ENCODE results near the gene INSR. TPM values are rescaled to one million over a fixed set of nuclear protein-coding genes. Genes with fewer than 3 reads are reported as not detected.

The INSR gene
- total RNA-seq, 1 experiment from 2014 or later = 13.7 TPM

DNA sequence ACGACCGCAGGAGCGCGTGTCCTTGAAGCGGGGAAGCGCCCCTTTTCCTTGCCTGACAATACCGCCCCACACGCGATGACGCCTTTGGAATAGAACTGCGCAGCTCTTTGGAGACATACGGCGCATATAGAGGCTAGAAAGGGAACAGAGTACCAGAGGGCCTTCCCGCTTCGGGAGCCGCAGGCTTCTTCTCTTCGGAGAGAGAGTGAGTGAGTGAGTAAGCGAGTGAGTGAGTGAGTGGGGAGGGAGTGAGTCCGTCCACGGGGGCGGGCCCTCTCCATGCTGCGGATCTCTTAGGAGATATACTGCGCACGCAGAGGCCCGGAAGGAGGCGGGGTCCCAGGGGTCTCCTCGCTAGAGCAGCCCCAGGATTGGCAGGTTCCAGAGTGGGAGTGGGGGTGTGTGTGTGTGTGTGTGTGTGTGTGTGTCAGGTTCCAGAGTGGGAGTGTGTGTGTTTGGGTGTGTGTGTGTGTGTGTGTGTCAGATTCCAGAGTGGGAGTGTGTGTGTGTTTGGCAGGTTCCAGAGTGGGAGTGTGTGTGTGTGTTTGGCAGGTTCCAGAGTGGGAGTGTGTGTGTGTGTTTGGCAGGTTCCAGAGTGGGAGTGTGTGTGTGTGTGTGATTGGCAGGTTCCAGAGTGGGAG lies 97.0 kb downstream of the INSR start:
- no peaks in the 10 kb centered on the region for H3K9me2 ChIP-seq (replicated peaks; ENCODE audit: low read length)
- no peaks in the 10 kb centered on the region for H4K20me1 ChIP-seq (ENCODE audit: low read length)
- H3K9ac ChIP-seq (ENCODE audit: low read length) = 0 out of 2 replicates have a peak overlapping the region, but pooled peaks have one; percentile 8
- ATAC-seq (peak; percentile 75), DNase-seq (peak; percentile 97)
- H3F3A ChIP-seq (ENCODE audit: low read length, unreplicated experiment) = no peaks in the 10 kb centered on the region
- H2AFZ ChIP-seq (ENCODE audit: low read length) = peak overlapping the region; percentile 95
- TF ChIP-seq, protein P1, sequence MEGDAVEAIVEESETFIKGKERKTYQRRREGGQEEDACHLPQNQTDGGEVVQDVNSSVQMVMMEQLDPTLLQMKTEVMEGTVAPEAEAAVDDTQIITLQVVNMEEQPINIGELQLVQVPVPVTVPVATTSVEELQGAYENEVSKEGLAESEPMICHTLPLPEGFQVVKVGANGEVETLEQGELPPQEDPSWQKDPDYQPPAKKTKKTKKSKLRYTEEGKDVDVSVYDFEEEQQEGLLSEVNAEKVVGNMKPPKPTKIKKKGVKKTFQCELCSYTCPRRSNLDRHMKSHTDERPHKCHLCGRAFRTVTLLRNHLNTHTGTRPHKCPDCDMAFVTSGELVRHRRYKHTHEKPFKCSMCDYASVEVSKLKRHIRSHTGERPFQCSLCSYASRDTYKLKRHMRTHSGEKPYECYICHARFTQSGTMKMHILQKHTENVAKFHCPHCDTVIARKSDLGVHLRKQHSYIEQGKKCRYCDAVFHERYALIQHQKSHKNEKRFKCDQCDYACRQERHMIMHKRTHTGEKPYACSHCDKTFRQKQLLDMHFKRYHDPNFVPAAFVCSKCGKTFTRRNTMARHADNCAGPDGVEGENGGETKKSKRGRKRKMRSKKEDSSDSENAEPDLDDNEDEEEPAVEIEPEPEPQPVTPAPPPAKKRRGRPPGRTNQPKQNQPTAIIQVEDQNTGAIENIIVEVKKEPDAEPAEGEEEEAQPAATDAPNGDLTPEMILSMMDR (conservative IDR thresholded peaks at IDR 0.05; ENCODE audit: low read depth, low read length) = no peak
- TF ChIP-seq EZH2 (IDR thresholded peaks at IDR 0.05; ENCODE audit: low read length, unreplicated experiment) = no peak
- no peak for TF ChIP-seq EZH2phosphoT487 (IDR thresholded peaks at IDR 0.05; ENCODE audit: borderline replicate concordance, low read length)
- H3K79me2 ChIP-seq (ENCODE audit: low read length) = no peaks in the 10 kb centered on the region
- peak overlapping the region; percentile 82 for H3K4me2 ChIP-seq (ENCODE audit: low read length)
- TSS peak; percentile 80 for BruUV-seq (replicated peaks)
- ChIA-PET POLR2A (ENCODE audit: unreplicated experiment) (interaction anchor here (0.5 kb wide), 1 partner anchor 126 kb away, joined by 21 read pairs; no protein-coding TSS in a partner anchor), CTCF (no interaction called here)
- H3K4me3 ChIP-seq (ENCODE audit: low read length) = peak overlapping the region; percentile 88
- H3K36me3 ChIP-seq (ENCODE audit: low read depth, low read length) = no peaks in the 10 kb centered on the region
- H3K9me3 ChIP-seq (ENCODE audit: low read length) = no peaks in the 10 kb centered on the region
- no peaks in the 10 kb centered on the region for H3K27me3 ChIP-seq (ENCODE audit: low read length)
- intact Hi-C loops (cut with micrococcal nuclease) = loop anchor here (2.0 to 5.0 kb wide), 2 partner anchors 94 to 145 kb away; no protein-coding TSS in a partner anchor
- H3K27ac ChIP-seq (ENCODE audit: low read length) = peak overlapping the region; percentile 44
- H3K4me1 ChIP-seq (ENCODE audit: insufficient read depth, low read length) = peaks cover 7% of the 10 kb centered on the region; the same call in 1 of the 2 replicates

DNA sequence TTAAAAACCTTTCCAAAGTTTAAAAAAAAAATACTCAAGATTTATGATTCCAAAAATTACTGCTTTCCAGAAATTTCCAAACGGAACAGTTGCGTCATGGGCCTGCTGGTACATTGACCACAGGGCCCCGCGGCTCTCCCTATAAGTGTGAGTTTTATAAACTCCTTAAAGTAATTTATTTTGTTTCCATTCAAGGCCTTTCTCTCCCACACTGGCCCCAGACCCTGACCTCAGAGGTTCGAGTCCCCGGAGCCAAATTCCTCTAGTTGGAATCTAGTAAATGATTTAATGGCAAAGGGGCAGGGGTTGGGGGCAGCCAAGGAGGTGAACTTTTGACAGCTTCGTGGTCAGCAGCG lies 97.5 kb downstream of the INSR start:
- Histone ChIP-seq H3K27ac (ENCODE audit: low read length) (no peak overlapping the region), H3F3A (ENCODE audit: low read length, unreplicated experiment) (no peaks in the 10 kb centered on the region), H2AFZ (ENCODE audit: low read length) (peak overlapping the region; percentile 95), H3K36me3 (ENCODE audit: low read depth, low read length) (no peaks in the 10 kb centered on the region), H3K27me3 (ENCODE audit: low read length) (no peaks in the 10 kb centered on the region), H3K4me1 (ENCODE audit: insufficient read depth, low read length) (peaks cover 7% of the 10 kb centered on the region; the same call in 1 of the 2 replicates), H3K9ac (ENCODE audit: low read length) (no peak overlapping the region), H3K79me2 (ENCODE audit: low read length) (no peaks in the 10 kb centered on the region), H3K9me3 (ENCODE audit: low read length) (no peaks in the 10 kb centered on the region), H4K20me1 (ENCODE audit: low read length) (no peaks in the 10 kb centered on the region), H3K4me3 (ENCODE audit: low read length) (peak overlapping the region; percentile 88; the same call in 1 of the 2 replicates), H3K9me2 (replicated peaks; ENCODE audit: low read length) (no peaks in the 10 kb centered on the region), H3K4me2 (ENCODE audit: low read length) (peak overlapping the region; percentile 82)
- intact Hi-C loops (cut with micrococcal nuclease) = loop anchor here (2.0 to 5.0 kb wide), 2 partner anchors 94 to 146 kb away; no protein-coding TSS in a partner anchor
- ATAC-seq (no peak), DNase-seq (no peak)
- POLR2A ChIA-PET (ENCODE audit: unreplicated experiment) = interaction anchor here (0.5 kb wide), 1 partner anchor 125 kb away, joined by 21 read pairs; no protein-coding TSS in a partner anchor
- CTCF ChIA-PET = no interaction called here
- no TSS peak for BruUV-seq (replicated peaks)
- TF ChIP-seq EZH2 (IDR thresholded peaks at IDR 0.05; ENCODE audit: low read length, unreplicated experiment) (no peak), EZH2phosphoT487 (IDR thresholded peaks at IDR 0.05; ENCODE audit: borderline replicate concordance, low read length) (no peak)
- TF ChIP-seq, protein P1 (conservative IDR thresholded peaks at IDR 0.05; ENCODE audit: low read depth, low read length) = no peak

DNA sequence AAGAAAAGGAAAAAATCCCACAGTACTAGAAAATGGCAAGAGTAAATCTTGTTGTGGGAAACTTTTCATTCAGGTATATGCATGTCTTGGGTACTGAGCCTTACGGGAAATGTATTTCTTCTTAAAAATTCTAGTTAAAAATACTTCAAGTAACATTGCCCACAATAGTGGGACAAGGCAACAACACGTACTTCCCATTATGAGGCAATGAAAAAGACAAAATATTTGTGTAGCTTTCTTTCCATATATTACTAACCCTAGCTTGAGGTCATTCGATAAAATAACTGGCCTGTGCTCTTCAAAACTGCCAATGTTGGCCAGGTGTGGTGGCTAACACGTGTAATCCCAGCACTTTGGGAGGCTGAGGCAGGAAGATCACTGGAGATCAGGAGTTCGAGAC lies 99.2 kb downstream of the INSR start:
- Histone ChIP-seq H3K27me3 (ENCODE audit: low read length) (no peaks in the 10 kb centered on the region), H3K9ac (ENCODE audit: low read length) (no peak overlapping the region), H3K4me3 (ENCODE audit: low read length) (no peak overlapping the region), H4K20me1 (ENCODE audit: low read length) (no peaks in the 10 kb centered on the region), H3K9me3 (ENCODE audit: low read length) (no peaks in the 10 kb centered on the region), H3K9me2 (replicated peaks; ENCODE audit: low read length) (no peaks in the 10 kb centered on the region), H3K27ac (ENCODE audit: low read length) (no peak overlapping the region), H3K4me1 (ENCODE audit: insufficient read depth, low read length) (peaks cover 7% of the 10 kb centered on the region; the same call in 1 of the 2 replicates), H3K4me2 (ENCODE audit: low read length) (no peak overlapping the region), H3K36me3 (ENCODE audit: low read depth, low read length) (no peaks in the 10 kb centered on the region), H3K79me2 (ENCODE audit: low read length) (no peaks in the 10 kb centered on the region), H3F3A (ENCODE audit: low read length, unreplicated experiment) (no peaks in the 10 kb centered on the region), H2AFZ (ENCODE audit: low read length) (no peak overlapping the region)
- ChIA-PET POLR2A (ENCODE audit: unreplicated experiment) (interaction anchor here (0.6 kb wide), 1 partner anchor 286 kb away, joined by 8 read pairs; no protein-coding TSS in a partner anchor), CTCF (no interaction called here)
- intact Hi-C loops (cut with micrococcal nuclease) = loop anchor here (5.0 kb wide), 1 partner anchor 147 kb away; no protein-coding TSS in a partner anchor
- no peak for ATAC-seq
- DNase-seq = no peak
- TF ChIP-seq EZH2 (IDR thresholded peaks at IDR 0.05; ENCODE audit: low read length, unreplicated experiment) (no peak), EZH2phosphoT487 (IDR thresholded peaks at IDR 0.05; ENCODE audit: borderline replicate concordance, low read length) (no peak)
- TF ChIP-seq, protein P1 (conservative IDR thresholded peaks at IDR 0.05; ENCODE audit: low read depth, low read length) = no peak
- BruUV-seq (replicated peaks) = no TSS peak
